Activated CD4-positive, alpha-beta T cell treated with anti-CD3 and anti-CD28 coated beads, Interleukin-2, amount 10 ng/mL, durations not matched to agents 7 days and 5 days (primary cell): ENCODE measurements around the gene FGF6. TPM values are rescaled to one million over a fixed set of nuclear protein-coding genes. Genes with fewer than 3 reads are reported as not detected.

Source experiments
- CTCF ChIA-PET: fragments of 350-600 bp; sonication (Branson Sonifier 250); formaldehyde crosslinking; loops from one replicate; lab custom pipeline; 2021; ENCODE audit warnings: antibody characterized with exemption; lab: Charles Lee
- POLR2A ChIA-PET: fragments of 350-600 bp; sonication (Branson Sonifier 250); formaldehyde crosslinking; loops from one replicate; lab custom pipeline; 2021; ENCODE audit warnings: antibody characterized with exemption; lab: Charles Lee
- DNase-seq: peaks from one replicate; pipeline ENCODE4 v3.0.0-alpha.2; 2020
- H3K27ac Mint-ChIP-seq: one replicate; pipeline ENCODE4 v1.8.0; 2021; ENCODE audit warnings: mild to moderate bottlenecking, moderate library complexity, mixed read lengths
- H3K27me3 Mint-ChIP-seq: one replicate; pipeline ENCODE4 v1.8.0; 2021; ENCODE audit warnings: mixed read lengths
- H3K36me3 Mint-ChIP-seq: one replicate; pipeline ENCODE4 v1.8.0; 2021; ENCODE audit warnings: low read depth, mixed read lengths
- H3K4me1 Mint-ChIP-seq: one replicate; pipeline ENCODE4 v1.8.0; 2021; ENCODE audit warnings: mixed read lengths
- H3K4me3 Mint-ChIP-seq: one replicate; pipeline ENCODE4 v1.8.0; 2021; ENCODE audit warnings: mild to moderate bottlenecking, moderate library complexity, mixed read lengths
- H3K9me3 Mint-ChIP-seq: one replicate; pipeline ENCODE4 v1.8.0; 2021; ENCODE audit warnings: mixed read lengths
- total RNA-seq, 2 experiments: library from RNA; stranded (reverse); gene quantifications; one replicate each; pipeline ENCODE4 v1.2.3, GENCODE V29; 2021

The FGF6 gene
- total RNA-seq, 2 experiments from 2014 or later, result not detected

DNA sequence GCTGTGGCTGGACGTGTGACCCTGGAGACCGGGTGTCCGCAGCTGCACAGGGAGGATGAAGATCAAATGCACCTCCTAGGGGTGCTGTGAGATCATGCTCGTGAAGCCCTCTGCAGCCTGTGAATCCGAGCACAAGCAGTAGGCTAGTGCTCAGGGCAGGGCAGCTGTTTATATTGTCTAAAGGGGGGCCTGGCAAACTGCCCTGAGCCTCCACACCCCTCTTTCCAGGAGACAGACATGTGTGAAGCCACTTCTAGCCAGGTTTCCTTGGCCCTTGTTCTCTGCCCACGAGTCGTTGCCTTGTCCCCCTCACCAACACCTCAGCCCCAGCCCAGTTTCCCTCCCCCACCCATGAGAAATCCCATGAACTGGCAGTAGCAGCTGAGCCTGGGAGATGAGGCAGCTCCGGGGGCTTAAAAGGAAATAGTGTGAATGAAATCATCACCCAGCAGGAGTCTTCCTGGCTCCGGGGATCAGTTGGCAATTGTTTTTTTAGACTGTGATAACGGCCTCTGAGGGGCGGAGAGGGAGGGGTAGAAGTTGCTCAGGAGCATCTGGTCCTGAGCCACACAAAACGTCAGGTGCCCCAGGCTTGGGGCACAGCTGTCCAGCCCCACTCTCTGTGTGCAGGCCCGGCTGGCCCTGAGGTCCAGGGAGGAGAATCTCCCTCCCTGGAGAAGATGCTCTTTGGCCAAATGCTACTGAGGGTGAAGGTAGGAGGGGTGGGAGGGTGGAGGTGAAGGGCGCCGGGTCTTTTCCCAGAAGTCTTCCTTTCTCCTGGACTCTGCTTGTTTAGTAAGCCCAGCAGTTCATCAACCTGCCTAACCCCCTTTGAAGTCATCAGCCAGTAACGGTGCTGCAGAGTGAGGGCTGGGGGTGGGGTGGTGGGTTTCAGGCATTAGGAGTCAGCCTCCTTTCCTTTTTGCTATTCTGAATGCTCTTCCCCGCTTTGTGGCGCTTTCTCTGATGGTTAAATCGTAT lies 4.0 kb downstream of the FGF6 start:
- no peaks in the 10 kb centered on the region for H3K36me3 Mint-ChIP-seq
- no peak overlapping the region for H3K27ac Mint-ChIP-seq
- CTCF ChIA-PET, result no interaction called here
- no peak for DNase-seq
- H3K4me3 Mint-ChIP-seq, result no peak overlapping the region
- no peaks in the 10 kb centered on the region for H3K9me3 Mint-ChIP-seq
- POLR2A ChIA-PET, result no interaction called here
- peaks cover 12% of the 10 kb centered on the region for H3K27me3 Mint-ChIP-seq
- H3K4me1 Mint-ChIP-seq, result peaks cover 16% of the 10 kb centered on the region

DNA sequence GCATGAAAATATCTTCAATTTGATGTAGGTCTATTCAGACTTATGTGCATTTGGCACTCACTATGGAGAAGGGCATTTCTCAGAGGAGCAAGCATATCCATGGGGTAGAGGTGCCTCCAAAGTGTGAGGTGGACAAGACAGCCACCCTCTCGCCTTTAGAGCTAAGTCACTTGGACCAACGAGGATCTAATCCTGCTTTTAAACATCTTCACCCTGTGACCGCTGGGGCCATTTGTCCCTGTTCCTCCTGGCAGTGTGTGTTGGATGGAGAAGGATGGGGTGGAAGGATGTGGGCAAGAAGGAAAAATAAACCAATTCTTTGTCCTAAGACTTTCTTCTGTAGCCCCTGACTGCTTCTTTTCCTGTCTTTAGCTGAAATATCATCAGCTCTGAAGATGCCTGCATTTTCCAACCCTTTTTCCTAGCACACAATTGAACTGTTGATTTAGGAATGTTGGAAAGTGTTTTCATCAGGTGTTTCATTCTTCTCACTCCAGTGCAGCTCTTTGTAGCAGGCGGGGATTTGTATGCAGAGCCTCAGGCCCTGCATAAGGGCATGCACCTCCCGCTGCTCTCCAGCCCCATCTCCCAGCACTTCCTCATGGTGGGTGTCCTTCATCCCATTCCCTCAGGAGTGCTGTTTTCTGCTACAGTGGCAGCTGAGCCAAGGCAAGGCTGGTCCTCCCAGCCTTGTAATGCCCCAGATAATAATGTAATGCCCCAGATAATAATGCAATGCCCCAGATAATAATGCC lies 5.3 kb downstream of the FGF6 start:
- no peak overlapping the region for H3K4me3 Mint-ChIP-seq
- H3K4me1 Mint-ChIP-seq, result peaks cover 16% of the 10 kb centered on the region
- POLR2A ChIA-PET, result interaction anchor here (0.6 kb wide), 1 partner anchor 10 kb away, joined by 3 read pairs; no protein-coding TSS in a partner anchor
- no peak overlapping the region for H3K27ac Mint-ChIP-seq
- no peak for DNase-seq
- H3K36me3 Mint-ChIP-seq, result no peaks in the 10 kb centered on the region
- H3K27me3 Mint-ChIP-seq, result peaks cover 12% of the 10 kb centered on the region
- CTCF ChIA-PET, result interaction anchor here (0.6 to 0.9 kb wide), 3 partner anchors 10 to 209 kb away, joined by 3 read pairs; no protein-coding TSS in a partner anchor
- H3K9me3 Mint-ChIP-seq, result no peaks in the 10 kb centered on the region

DNA sequence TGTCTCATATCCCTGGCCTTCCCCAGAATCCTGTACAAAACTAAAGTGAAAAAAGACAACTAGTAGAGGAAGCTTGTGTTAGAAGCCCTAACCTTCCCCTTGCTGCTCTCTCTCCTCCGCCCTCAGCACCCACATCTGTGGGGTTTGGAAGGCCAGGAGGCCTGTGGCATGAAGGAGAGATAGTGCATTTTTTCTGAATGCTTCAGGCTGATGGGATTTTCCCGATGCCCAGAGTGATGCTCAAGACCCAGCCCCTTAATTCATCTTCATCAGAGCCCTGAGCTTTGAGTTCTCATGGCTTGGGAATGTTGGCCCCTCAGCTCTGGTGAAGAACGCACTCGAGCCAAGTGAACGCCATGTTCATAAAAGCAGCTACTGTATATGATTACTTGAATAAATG lies 5.9 kb downstream of the FGF6 start:
- CTCF ChIA-PET, result interaction anchor here (0.8 to 0.9 kb wide), 2 partner anchors 9 to 59 kb away, joined by 3 read pairs; no protein-coding TSS in a partner anchor
- Mint-ChIP-seq H3K27ac (no peak overlapping the region), H3K27me3 (peaks cover 12% of the 10 kb centered on the region), H3K36me3 (no peaks in the 10 kb centered on the region), H3K9me3 (no peaks in the 10 kb centered on the region), H3K4me1 (peaks cover 16% of the 10 kb centered on the region), H3K4me3 (no peak overlapping the region)
- POLR2A ChIA-PET, result interaction anchor here (0.6 kb wide), 2 partner anchors 11 to 1196 kb away, joined by 3 read pairs; no protein-coding TSS in a partner anchor
- DNase-seq, result no peak

DNA sequence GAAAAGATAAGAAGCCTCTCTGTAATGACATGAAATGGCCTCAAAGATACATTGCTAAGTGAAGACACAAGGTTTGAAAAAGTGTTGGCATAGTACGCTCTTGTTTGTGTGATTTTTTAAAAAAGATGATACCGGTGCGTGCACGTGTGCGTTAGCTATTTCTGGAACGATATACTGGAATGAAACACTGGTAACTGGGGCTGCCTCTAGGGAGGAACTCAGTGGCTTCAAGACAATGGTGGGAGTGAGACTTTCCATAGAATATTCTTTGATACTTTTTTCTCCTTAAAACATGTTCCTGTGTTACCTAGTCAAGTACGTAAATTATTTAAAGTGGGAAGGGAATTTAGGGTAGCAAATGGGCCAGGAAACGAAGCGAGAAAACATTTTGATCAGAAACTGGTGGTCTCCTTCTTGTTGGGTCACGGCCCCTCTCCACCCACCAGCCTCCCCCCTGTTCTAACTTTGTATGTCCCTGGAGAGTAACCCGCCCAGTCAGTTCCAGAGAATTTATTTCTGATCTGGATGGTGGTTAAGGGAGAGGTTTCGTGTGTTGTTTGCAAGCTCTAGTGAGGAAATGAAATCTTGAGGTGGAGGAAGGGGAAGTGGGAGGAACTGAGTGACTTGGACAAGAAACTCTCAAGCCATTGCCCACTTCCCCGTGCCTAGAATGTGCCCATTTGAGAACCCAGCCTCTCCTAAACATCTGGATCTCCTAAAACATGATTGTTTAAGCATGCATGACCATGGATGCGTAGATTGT lies 6.6 kb downstream of the FGF6 start:
- H3K36me3 Mint-ChIP-seq, result no peaks in the 10 kb centered on the region
- ChIA-PET POLR2A (interaction anchor here (0.6 kb wide), 1 partner anchor 1197 kb away, joined by 3 read pairs; no protein-coding TSS in a partner anchor), CTCF (no interaction called here)
- peaks cover 16% of the 10 kb centered on the region for H3K4me1 Mint-ChIP-seq
- no peak for DNase-seq
- no peak overlapping the region for H3K4me3 Mint-ChIP-seq
- H3K27ac Mint-ChIP-seq, result no peak overlapping the region
- no peaks in the 10 kb centered on the region for H3K9me3 Mint-ChIP-seq
- peaks cover 12% of the 10 kb centered on the region for H3K27me3 Mint-ChIP-seq

DNA sequence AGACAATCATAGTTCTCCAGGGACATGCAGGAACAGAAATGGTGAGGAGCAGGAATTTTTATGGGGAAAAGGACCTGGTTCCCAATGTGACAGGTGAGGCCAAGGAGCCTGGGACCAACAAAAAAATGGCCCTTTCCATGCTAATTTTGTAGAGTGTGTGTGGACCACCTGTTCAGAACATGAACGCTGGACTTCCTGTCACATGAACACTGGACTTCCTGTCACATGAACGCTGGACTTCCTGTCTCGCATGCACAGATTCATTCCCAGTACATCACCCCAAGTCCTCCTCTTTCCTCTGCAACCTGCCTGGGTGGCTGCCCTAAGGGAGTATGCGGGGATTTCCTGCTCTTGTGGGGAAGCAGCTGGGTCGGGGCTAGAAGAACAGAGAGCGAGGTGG lies 10.1 kb downstream of the FGF6 start:
- Mint-ChIP-seq H3K9me3 (no peaks in the 10 kb centered on the region), H3K4me1 (peaks cover 16% of the 10 kb centered on the region), H3K4me3 (no peak overlapping the region), H3K27ac (no peak overlapping the region), H3K27me3 (peaks cover 9% of the 10 kb centered on the region), H3K36me3 (no peaks in the 10 kb centered on the region)
- ChIA-PET CTCF (no interaction called here), POLR2A (no interaction called here)
- DNase-seq, result no peak

DNA sequence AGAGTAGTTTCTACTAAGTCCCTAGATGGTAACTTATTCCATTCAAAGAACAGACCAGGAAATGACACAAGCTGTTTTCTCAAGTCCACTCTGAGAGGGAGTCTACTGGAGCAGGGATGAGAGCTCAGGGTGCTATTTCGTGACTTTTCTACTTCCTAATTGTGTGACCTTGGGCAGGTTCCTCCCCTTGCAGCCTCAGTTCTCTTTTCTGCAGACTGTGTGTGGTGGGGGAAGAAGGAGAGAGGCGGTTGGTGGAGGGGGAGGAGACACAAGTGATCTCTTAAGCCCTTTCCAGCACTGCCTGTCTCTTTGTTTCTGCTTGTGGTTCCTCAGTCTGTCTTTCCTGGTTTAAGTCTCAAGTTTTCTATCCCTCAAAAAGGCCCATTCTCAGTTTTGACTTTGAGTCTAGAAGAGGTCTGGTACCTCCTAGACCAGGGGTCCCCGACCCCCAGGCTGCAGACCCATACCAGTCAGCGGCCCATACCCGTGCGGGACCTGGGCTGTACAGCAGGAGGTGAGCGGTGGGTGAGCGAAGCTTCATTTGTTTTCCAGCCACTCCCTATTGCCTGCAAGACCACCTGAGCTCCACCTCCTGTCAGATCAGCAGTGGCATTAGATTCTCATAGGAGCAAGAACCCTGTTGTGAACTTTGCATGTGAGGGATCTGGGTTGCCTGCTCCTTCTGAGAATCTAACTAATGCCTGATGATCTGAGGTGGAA lies 10.7 kb downstream of the FGF6 start:
- Mint-ChIP-seq H3K27me3 (peaks cover 9% of the 10 kb centered on the region), H3K4me1 (peaks cover 15% of the 10 kb centered on the region), H3K27ac (no peak overlapping the region), H3K36me3 (no peaks in the 10 kb centered on the region), H3K9me3 (no peaks in the 10 kb centered on the region), H3K4me3 (no peak overlapping the region)
- DNase-seq, result no peak
- ChIA-PET CTCF (interaction anchor here (1.0 kb wide), 1 partner anchor 49 kb away, joined by 3 read pairs; no protein-coding TSS in a partner anchor), POLR2A (no interaction called here)

DNA sequence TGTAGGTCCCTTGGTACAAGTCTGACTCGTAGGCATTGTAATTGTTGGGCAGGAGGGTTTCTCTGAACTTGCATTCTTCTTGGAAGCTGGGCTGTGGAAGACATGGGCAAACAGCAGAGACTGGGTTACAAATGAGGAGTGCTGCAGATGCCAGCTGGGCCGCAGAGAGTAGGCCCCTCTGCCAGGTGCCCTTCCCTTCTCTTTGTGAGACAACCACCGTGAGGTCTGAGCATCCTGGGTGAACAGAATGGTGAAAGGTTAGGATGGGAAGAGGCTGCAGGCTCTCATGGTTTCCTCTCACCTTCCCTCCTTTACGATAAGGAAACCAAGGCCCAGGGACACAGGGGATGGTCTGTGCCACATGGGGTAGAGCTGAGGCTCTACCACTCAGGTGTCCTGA lies 11.3 kb downstream of the FGF6 start:
- DNase-seq, result no peak
- Mint-ChIP-seq H3K27ac (no peak overlapping the region), H3K9me3 (no peaks in the 10 kb centered on the region), H3K4me1 (peaks cover 10% of the 10 kb centered on the region), H3K36me3 (no peaks in the 10 kb centered on the region), H3K27me3 (peaks cover 9% of the 10 kb centered on the region), H3K4me3 (no peak overlapping the region)
- POLR2A ChIA-PET, result no interaction called here
- CTCF ChIA-PET, result interaction anchor here (1.0 kb wide), 1 partner anchor 48 kb away, joined by 3 read pairs; no protein-coding TSS in a partner anchor

DNA sequence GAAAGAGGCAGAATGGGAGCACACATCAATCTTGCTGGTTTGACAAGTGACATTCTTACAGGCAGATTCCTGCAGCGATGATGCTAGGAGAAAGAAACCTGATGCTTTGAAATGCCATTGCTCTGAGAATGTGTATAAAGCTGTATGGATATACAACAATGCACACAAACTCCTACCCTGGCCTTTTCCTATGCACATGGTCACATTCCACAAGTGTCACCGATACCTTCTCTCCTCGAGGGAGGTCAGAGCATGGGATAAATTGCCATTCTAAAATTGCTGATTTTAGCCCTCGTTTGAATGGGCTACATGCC lies 11.9 kb downstream of the FGF6 start:
- Mint-ChIP-seq H3K27ac (no peak overlapping the region), H3K27me3 (peaks cover 9% of the 10 kb centered on the region), H3K9me3 (no peaks in the 10 kb centered on the region), H3K4me3 (no peak overlapping the region), H3K36me3 (no peaks in the 10 kb centered on the region), H3K4me1 (peaks cover 4% of the 10 kb centered on the region)
- CTCF ChIA-PET, result no interaction called here
- DNase-seq, result no peak
- POLR2A ChIA-PET, result no interaction called here

DNA sequence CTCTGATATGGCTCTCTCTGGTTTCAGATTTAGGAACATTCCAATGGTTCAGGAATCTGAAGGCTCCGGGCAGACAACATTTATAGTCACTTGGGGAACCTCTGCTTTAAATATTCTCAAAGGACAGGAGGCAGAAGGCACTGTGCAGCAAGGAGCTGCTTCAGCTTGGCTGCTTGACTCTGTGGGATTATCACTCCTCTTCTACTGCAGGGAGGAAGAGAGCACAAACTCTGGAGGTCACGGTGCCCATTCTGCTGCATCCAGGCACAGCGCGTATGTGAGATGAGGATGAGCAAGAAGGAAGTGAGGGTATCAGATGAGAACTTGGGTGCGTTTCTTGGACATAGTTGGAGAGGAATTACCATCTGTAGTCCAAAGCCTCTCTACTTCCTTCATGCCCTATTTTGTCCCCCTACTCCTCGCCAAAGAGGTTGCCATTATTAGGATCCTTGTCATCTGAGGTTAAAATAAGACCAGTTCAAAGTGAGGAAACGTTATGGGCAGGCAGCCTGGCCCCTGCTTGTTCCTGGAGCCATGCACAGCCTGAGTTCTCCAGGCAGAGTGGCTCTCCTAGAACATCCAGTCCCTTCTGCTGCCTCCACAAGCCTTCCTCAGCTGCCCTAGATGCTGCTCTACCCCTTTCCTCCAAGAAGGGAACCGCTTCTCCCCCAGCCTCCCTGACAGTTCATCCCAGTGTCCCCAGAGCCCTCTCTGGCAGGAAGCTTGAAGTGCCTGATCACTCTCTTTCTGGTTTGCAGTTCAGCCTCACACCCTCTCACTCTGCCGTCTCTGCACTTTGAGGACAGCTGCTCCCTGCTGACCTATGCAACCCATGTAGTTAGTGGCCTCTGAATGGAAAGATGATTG lies 12.5 kb downstream of the FGF6 start:
- CTCF ChIA-PET, result no interaction called here
- no peaks in the 10 kb centered on the region for H3K36me3 Mint-ChIP-seq

DNA sequence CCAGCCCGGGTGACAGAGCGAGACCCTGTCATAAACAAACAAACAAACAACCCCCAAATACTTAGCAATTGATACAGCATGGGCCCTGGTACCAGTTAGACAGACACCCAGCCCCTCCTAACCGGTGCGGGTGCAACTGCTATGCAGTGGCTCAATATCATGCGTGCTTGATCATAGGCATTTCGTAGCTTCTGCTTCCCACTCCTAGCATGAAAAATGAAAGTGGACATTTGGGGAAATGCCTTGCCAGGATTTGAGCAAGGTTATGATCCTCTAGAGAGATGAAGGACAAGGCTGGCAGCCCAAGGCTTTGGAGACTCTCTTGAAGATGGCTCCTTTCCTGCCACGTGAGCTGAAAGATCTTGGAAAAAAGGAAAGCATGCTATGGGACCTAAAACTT lies 13.7 kb downstream of the FGF6 start:
- Mint-ChIP-seq H3K4me1 (no peaks in the 10 kb centered on the region), H3K4me3 (no peak overlapping the region), H3K9me3 (no peaks in the 10 kb centered on the region), H3K27ac (no peak overlapping the region), H3K36me3 (no peaks in the 10 kb centered on the region), H3K27me3 (no peaks in the 10 kb centered on the region)
- ChIA-PET CTCF (no interaction called here), POLR2A (no interaction called here)
- no peak for DNase-seq

More for the DNA sequence above, 12.5 kb downstream of the FGF6 start:
- H3K4me3 Mint-ChIP-seq, result no peak overlapping the region
- no peak for DNase-seq
- H3K27me3 Mint-ChIP-seq, result peaks cover 5% of the 10 kb centered on the region
- no peaks in the 10 kb centered on the region for H3K9me3 Mint-ChIP-seq
- no peak overlapping the region for H3K27ac Mint-ChIP-seq
- no peaks in the 10 kb centered on the region for H3K4me1 Mint-ChIP-seq
- POLR2A ChIA-PET, result no interaction called here

DNA sequence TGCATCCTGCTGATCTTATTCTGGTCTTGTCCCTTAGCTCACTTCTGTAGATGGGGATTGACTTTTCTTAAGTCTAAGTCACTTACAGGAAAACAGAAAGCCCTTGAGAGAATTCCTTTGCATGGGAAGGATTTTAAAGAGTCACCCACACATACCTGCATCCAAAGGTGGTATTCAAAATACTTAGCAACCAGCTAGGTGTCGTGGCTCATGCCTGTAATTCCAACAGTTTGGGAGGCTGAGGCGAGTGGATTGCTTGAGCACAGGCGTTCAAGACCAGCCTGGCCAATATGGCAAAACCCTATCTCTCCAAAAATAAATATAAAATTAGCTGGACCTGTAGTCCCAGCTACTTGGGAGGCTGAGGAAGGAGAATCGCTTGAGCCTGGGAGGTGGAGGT lies 14.2 kb downstream of the FGF6 start:
- Mint-ChIP-seq H3K27me3 (no peaks in the 10 kb centered on the region), H3K4me3 (no peak overlapping the region), H3K4me1 (no peaks in the 10 kb centered on the region), H3K27ac (no peak overlapping the region), H3K36me3 (no peaks in the 10 kb centered on the region), H3K9me3 (no peaks in the 10 kb centered on the region)
- POLR2A ChIA-PET, result no interaction called here
- DNase-seq, result no peak
- CTCF ChIA-PET, result no interaction called here
